ENCODE results near the gene CTSH. TPM values are rescaled to one million over a fixed set of nuclear protein-coding genes. Genes with fewer than 3 reads are reported as not detected.
"Not testable (repeated sequence)": the region's sequence is repeated elsewhere in the genome, so short reads cannot be mapped to it uniquely, and the experiment has no call there.

Gene CTSH
- polyA plus RNA-seq, 4 donors = 188 to 226 (median 197) TPM

DNA sequence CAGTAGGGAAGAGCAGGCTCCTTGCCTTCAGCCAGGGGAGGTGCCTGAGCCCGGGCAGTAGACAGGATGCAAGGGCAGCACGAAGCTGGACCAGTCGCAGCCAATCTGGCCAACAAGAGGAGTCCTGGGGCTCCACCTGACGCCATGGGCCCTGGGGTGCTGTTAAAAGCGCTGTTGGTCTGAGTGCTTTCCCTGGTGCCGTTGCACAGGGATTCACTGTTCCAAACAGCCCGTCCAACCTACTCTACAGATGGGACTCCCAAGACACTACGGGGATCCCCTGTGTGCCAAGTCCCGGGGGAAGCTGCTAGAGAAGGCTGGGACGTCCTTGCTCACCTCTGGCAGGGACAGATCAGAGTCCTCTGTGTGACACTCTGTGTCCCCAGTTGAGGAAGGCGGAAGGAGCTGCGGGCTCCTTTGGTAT lies 632 bp downstream of the CTSH start:
- DNase-seq (ENCODE audit: low read depth in 4 of 4, low spot score in 3 of 4) = no peak

GRCh38 chr15:78943692-78944091 lies 1.2 kb downstream of the CTSH start:
- no peak for DNase-seq (ENCODE audit: low read depth in 4 of 4, low spot score in 3 of 4)

DNA sequence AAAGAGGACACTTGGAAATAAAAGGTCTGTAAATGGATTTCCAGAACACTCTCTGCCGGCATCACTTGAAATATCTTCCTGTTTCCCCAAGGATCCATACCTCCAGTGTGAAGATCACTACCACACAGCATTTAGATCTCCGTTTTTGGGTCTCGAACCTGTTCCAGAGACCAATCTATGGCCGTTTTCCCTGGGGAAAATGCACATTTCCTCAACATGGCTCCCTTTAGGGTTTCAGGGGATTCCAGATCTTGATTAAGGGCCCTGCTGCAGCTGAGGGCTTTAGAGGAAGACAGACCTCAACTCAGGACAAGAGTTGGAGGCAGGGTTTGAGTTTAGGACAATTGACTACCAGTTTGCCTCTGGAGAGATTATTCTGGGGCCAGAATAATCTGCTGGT lies 2.1 kb downstream of the CTSH start:
- DNase-seq (ENCODE audit: low read depth in 4 of 4, low spot score in 3 of 4) = no peak

DNA sequence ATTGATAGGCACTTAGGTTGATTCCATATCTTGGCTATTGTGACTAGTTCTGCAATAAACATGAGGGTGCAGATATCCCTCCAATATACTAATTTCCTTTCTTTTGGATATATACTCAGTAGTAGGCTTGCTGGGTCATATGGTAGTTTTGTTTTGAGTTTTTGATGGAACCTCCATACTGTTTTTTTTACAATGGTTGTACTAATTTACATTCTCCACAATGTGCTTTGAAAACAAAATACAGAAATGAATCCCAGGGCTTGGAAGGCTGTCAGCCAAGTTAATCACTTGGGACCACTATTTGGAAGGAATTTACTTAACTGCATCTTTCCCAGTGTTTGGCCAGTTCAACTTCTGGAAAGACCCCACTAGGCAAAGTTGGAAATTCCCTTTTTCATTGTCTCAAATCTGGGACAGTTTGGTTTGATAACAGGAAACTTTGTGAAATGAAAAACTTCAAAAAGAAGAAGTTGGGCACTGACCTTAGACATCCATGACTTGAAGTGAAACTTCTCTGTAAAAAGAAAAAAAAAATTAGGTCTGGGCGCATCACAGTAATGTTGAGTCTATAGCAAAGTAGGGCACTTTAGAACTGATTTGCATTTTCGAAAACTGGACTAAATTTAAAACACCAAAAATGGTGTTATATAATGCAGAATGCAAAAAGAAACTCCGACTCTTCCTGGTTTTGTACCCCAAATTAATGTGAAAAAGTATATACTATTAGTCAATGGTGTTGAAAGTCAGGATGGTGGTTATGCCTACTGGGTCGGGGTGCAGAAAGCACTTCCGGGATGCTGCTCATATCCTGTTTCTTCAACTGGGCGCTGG lies 6.0 kb downstream of the CTSH start:
- no peak for DNase-seq (ENCODE audit: low read depth in 4 of 4, low spot score in 3 of 4)

- DNase-seq (ENCODE audit: low read depth in 4 of 4, low spot score in 3 of 4) = no peak
Measured at GRCh38 chr15:78937132-78937739, 7.6 kb downstream of the CTSH start.

DNA sequence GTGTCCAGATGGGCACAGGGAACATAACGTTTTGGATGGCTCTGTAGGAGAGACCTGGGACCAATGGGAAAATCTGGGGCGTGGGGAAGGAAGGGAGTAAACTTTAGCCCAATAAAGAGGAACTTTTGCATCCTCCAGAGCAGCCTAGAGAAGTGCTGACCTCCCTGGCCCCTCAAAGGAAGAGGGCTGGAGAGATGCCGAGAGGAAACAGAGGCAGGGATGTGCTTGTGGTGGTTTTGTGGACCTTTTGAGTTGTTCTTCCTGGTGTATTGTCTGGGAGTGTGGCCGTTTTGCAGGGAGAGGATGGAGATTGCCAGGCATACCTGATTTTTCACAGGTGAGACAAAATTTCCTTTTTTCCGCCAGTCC lies 10.2 kb downstream of the CTSH start:
- DNase-seq (ENCODE audit: low read depth in 4 of 4, low spot score in 3 of 4) = no peak

DNA sequence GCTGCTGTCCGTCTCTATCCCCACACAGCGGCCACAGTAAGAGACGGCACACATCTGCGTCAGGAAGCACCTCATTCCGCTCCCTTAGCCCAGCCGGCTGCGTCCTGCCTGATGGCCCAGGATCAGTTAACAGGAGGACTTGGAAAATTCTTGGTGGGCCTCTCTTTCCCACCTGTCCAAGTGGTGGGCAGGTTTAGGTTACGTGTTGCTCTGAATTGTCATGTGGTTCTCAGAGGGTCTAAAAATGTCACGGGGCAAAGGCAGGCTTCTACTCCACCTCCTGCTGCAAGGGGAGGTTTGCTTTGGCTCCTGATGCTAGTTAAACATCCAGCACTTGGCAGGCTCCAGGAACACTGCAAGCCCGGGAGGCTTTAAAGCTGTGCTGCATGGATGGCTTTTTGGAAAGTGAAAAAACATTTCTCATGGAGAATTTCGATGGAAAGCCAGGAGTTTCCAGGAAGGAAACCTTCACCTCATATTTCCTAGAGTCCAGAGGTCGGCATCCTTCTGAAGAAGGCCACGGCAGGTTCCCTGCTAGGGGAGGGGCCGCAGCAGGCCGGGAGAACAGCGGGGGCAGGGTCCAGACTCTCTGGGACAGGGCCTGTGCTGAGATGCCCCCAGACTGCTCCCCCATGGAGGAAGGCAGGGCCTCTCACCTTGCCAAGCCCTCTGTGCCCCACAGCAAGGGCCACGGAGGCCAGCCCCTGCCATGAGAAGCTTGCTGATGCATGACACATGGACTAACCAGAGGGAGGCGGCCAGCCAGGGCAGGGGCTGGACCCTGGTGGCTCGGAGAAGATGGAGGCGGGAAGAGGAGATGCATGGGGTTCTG lies 10.8 kb downstream of the CTSH start:
- DNase-seq (ENCODE audit: low read depth in 4 of 4, low spot score in 3 of 4) = peak in 1 of 4 donors; percentile 38

DNA sequence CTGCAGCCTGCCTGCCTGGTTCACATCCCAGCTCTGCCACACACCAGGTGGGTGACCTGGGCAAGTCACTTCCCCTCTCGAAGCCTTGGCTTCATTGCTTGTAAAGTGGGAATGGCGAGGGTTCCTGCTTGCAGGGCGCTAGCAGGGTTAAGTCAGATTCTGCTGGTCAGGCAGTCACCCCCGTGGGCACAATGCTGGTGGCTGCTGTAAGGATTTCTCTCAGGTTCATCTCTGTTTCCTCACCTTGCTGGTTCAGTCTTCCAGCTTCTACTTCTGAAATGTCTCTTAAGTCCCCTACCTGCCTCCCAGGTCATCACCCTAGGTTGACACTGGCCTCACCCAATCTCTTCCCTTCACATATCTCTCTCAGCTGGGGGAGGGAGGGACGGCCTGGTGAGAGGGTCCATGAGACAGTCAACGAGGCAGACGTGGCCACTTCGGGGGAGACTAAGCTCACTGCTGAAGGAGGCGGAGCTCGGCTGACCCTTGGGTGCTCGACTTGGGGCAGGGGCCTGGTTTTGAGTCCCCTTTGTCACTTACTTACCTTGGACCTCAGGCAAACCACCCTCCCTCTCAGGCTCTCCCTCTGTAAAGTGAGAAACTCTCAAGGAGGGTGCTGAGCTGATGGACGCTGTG lies 11.5 kb downstream of the CTSH start:
- no peak for DNase-seq (ENCODE audit: low read depth in 4 of 4, low spot score in 3 of 4)

DNA sequence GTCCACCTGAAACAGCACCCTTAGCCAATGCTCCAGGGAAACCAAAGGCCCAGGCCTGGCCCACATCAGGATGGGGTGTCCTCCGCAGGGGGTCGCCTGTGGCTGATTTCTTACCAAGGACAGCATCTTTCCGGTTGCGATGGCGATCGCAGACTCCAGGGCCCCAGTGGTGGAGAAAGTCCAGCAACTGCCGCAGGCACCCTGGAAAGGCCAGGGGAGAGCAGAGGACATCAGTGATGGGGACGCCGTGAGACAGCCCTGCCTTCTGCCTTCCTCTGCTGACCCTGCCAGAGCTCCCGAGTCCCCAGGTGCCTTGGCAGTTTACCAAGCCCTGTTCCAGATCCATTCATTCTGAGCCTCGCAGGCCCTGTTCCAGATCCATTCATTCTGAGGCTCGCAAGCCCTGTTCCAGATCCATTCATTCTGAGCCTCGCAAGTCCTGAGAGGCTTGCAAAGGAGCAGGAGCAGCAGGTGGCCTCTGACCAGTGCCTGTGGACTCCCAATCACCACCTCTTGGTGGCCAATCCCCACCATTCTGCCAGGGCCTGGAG lies 12.5 kb downstream of the CTSH start:
- no peak for DNase-seq (ENCODE audit: low read depth in 4 of 4, low spot score in 3 of 4)

DNA sequence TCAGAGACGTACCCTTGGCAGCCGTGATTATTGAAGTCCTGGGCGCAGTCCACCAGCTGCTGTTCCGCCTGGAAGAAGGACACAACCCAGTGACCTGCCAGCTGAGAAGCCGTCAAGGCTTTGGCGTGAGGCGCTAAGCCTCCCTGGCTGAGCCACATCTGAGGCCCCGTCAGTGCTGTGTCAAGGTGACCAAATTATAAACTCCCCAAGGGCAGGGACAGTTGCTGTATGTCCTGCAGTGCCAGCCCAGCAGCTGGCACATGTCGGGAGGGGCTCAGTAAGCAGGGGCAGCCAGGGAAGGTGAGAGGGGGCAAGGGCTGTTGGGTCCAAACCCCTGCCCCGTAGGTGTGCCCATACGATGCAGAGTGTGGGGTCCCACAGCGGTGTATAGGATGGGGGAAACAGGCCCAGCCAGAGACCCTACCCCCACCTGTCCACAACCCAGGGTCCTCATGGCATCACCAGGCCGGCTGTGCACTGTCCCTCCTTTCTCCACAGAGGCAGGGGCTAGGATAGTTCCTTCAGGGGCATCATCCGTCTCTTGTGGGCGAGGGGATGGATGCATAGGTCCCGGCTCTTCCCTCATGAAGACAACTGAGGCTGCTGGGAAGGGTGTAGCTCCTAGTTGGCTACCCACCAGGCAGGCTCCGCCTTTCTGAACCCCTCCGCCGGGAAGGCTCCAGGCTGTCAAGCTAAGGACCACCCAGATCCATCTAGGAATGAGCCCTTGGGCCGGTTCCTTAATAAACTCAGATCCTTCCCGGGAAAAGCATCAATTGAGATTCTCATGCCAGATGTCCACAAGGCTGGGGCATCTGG lies 13.2 kb downstream of the CTSH start:
- no peak for DNase-seq (ENCODE audit: low read depth in 4 of 4, low spot score in 3 of 4)

DNA sequence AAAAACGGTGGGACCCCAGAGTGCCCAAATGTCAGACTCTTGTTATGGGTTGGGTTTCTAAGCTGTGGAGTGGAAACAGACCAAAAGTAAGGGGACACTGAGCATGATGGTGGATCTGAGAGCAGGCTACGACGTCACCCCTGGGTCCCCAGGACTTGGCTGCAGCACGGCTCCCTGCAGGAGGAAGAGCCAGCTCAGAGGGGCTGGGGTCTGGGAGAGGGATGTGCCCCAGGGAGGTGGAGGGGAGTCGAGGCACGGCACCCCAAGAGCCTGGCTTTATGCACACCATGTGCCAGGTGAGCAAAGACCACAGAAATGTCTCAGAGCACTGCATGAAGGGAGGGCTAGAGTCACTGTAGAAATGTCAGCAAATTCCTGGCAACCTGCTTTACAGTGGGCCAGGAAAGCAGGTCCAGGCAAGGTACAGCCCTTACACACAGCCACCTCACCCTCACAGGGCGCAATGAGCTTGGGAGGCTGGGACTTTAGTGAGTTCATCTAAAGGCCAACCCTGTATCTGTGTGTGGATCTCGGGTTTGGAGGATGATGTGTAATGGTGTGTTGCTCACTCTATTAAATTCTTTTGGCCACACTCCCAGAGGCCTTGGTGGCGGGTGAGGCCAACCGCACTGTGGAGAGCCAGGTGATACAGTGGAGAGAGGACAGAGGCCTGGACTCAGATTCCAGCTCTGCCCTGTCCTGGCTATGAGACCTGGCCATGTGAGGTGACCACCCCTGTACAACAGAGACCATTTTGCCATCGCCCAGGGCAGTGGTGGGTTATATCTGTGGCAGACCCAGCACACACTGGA lies 14.1 kb downstream of the CTSH start:
- DNase-seq (ENCODE audit: low read depth in 4 of 4, low spot score in 3 of 4) = no peak

DNA sequence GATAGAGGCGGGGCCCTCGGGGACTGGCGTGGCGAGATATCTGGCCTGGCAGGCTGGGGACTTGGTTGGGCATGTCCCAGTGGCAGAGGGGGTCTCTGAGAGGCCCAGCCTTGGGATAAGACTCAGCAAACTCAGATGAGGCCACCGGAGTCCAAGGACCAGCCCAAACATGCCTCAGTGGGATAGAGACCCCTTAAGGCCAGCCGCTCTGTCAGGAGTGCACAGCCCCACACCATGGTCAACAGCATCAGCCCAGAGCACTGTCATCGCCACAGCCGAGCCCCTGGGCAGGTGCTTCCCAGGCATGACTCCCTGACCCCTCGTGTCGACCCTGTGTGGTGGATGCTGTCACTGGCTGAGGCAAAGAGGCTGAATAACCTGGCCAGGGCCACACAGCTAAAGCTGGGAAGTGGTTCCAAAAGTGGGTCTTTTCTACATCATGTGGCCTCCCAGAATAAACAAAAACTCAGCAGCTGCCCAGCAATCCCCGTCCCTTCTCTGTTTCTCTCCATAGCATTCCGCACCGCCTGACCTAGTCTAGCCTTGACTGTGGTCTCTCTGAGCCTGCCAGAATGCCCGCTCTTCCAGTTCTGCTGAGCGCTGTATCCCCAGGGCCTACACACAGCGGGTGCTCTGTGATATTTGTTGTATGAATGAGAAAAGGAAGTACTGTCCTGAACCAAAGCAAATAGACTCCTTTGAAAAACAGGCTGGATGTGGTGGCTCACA lies 15.1 kb downstream of the CTSH start:
- DNase-seq (ENCODE audit: low read depth in 4 of 4, low spot score in 3 of 4) = no peak

- DNase-seq (ENCODE audit: low read depth in 4 of 4, low spot score in 3 of 4) = no peak
Measured at GRCh38 chr15:78928616-78929093, 16.2 kb downstream of the CTSH start.

GRCh38 chr15:78928176-78928575 lies 16.7 kb downstream of the CTSH start:
- not testable (repeated sequence) for DNase-seq (ENCODE audit: low read depth in 4 of 4, low spot score in 3 of 4)

DNA sequence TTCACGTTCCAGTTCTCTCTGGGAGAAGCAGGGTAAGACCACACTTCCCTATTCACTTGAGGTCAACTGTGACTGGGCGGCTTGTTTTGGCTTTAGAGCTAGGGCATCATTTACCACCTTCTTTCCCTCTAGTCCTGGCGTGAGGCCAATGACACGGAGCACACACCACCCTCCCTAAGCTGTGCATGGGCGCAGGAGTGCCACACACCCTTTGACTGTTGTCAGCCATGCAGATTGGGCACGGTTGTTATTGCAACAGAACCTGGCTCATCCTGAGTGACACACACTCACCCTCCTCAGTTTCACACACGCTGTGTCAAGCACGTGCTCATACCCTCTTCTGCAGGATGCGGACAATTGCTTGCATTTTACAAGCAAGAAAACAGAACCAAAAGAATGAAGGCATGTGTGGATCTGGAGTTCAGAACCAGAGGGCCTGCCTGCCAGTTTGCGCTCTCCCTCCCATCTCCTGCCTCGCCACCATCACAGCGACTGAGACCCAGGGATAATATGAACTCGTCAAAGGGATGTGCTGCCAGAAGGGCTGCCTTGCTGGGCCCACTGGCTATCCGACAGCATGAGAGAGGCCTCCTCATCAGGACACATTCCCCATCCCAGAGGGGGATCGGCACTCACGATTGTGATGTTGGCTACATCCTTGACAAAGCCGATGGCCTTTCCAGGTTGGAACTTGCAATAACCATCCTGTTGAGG lies 17.6 kb downstream of the CTSH start:
- no peak for DNase-seq (ENCODE audit: low read depth in 4 of 4, low spot score in 3 of 4)

GRCh38 chr15:78925956-78926743 lies 18.7 kb downstream of the CTSH start:
- no peak for DNase-seq (ENCODE audit: low read depth in 4 of 4, low spot score in 3 of 4)
